ENCODE results near the gene NHLRC4.

The NHLRC4 gene

DNA sequence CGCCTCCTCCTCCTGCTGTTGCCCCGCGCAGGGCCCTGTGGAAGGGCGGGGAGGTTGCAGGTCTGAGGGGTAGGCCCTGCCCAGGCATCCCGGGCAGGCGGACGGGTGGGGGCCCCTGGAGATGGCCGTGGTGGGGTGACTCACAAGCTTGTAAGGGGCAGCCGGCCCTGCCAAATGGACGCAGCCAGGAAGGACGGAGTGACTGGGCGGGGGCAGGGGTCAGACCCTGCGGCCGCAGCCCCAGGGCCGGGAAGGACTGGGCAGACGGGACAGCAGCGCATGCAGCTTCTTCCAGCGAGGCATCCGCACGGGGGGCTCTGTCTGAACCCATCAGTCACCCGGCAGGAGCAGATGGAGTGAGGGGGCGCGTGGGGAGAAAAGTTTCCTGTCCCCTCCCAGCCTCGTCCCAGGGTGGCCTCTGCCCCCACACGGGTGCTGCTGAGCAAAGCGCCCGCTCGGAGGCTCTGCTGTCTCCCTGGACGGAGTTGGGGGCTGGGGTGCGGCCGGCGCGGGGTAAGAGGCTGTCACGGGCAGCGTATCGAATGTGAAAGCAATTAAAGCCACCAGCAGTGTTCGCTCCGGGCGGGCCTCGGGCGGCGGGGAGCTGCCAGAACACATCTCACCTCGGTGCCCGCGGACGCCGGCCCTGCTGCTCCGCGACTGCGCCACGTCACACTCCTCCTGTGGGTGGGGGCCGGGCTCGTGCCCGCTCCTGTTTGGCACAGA, 12.0 kb upstream of the NHLRC4 start:
- no peak for DNase-seq

DNA sequence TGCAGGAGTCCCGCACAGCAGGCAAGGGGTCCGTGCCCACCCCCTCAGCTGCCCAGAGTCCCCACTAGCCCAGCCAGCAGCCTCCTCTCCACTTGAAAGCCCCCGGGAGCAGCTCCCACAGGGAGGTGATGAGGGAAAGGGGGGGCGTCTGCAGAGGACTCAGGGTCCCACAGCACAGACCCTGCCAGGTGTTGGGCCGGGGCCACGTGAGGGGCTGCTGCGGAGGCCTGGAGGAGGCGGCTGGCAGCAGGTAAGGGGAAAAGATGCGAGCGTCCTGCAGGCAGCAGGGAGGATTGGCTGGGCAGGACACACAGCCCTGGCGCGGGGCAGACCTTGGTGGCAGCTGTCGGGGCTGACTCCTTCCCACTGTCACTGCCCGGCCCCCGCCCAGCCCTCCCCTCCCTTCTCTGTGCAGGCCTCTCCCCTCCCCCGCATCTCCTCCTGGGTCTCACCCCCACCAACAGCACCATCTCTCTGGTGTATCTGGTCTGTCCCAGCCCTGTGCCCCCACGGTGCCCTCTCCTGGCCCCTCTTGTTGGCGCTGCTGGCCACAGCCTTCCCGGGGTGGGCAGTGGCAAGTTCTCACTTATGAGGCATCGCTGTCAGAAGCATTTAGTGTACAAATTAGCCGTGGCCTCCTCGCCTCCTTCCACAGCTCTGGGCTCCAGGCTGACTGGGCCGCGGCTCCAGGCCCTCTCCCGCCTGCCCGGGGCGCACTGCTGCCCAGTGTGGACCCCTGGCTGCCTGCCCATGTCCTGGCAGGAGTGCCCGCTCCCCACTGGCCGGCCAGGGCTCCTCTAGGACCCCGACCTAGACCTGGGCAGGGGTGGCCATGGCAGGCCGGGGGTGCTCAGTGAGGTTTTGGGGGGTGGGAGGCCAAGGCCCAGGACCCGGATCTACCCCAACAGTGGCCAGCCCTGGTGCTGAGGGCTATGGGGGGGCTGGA, 11.0 kb upstream of the NHLRC4 start:
- no peak for DNase-seq

DNA sequence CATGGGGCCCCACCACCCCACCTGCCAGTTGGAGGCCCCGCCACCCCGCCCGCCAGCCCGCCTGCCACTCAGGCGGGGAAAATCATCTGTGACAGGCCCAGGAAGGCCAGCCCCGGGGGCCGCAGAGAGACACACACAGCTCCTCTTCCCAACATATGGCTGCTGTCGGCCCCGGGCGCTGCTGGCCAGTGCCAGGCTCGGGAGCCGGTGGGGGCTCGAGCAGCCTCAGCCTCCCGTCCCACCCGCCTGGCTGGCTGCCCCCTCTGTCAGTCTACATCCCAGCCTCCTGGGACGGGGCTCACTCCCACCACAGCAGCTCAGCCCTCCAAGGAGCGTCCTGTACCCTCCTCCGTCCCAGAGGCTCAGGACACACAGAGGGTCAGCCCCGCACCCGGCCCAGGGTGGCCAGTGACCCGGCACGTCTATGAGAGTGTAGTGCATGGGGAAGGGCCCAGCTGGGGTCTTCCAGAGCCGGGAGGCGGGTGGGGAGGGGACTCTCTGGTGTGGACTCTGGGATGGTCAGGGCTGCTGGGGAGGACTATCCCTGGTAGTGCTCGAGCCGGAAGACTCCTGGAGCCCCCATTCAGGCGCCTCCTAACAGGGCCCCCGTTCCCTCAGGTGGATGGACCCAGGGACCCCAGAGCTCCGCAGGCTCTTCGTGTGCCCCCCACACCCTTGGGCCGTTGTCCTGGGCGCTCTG, 10.2 kb upstream of the NHLRC4 start:
- no peak for DNase-seq

DNA sequence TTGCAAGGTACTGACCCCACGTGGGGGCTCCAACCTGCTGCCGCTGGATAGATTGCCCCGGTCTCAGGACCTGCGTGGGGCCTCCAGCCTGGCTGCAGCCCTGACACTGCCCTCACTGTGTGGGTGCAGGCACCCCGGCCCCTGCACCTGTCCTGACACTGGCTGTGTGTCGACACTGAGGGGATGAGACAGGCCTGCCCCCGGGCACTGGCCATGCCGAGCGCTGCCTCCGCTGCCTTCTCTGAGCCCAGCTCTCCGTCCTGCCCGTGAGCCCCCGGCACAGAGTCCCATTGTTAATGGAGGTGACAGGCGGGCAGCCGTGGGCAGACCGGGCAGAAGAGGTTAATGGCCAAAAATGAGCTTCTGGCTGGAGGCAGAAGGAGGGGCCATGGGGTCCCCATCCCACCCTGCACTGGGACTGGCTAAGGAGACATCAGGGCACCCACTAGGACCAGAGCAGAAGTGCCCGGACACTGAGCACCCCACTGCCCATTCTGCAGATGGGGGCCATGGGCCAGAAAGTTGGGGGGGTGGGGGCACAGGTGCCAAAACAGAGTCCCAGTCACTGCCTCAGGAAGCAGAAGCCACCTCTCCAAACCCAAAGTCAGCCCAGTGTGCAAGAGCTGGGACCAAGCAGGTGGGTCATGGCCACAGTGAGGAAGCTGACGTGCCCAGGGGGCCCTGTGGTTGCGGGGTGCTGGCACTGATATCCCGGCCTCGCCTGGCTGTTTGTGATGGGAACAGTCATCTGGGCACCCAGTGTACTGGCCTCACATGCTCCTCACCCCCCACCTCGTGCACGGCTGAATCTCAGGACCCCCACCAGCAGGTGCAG, 9.1 kb upstream of the NHLRC4 start:
- DNase-seq: no peak

DNA sequence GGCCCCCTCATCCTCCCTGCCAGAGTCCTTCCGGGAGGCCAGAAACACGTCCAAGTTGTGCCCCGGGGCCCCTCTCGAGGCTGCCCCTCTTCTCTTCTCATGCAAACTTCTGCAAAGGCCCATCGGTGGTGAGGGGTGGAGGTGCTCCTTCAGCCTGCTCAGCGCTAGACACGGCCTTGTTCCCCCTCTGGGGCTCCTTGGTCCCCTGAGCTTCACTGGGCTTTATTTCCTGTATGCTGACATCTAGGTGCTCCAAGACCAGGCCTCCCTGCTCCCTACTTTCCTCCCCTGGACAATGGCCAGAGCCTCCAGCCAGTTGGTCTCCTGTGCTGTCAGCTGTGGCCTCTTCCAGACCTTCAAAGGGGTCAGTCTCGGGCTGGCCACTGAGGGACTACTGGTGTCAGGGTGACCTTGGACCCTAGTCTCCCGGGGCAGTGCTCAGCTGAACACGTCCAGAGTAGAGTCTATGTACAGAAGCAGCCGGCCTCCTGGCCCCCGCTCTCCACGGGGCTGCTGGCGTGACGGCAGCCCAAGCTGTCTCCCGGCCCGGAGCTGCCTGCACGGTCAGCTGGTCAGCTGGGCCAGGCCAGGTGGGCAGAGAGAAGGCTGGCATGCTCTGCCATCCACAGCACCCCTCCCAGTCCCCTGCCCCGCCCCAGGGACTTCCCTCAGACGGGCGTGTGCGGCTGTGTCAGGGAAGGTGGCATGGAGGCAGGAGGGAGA, 8.3 kb upstream of the NHLRC4 start:
- no peak for DNase-seq

DNA sequence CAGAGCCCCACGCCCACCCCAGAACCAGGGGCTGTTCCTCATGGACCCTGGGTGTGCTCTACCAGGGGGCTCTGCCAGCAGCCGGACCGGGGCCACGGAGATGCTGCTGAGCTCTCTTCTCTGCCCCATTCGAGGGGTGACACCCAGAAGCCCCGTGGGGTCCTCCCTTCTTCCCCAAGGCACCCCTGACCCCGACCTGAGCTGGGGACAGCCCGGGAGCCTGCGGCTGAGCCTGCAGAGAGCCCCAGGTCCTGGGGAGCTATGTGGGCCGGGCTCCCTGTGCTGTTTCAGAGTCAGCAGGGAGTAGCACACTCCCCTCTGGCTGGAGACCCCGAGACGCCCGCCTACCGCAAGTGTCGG, 7.8 kb upstream of the NHLRC4 start:
- DNase-seq: no peak

DNA sequence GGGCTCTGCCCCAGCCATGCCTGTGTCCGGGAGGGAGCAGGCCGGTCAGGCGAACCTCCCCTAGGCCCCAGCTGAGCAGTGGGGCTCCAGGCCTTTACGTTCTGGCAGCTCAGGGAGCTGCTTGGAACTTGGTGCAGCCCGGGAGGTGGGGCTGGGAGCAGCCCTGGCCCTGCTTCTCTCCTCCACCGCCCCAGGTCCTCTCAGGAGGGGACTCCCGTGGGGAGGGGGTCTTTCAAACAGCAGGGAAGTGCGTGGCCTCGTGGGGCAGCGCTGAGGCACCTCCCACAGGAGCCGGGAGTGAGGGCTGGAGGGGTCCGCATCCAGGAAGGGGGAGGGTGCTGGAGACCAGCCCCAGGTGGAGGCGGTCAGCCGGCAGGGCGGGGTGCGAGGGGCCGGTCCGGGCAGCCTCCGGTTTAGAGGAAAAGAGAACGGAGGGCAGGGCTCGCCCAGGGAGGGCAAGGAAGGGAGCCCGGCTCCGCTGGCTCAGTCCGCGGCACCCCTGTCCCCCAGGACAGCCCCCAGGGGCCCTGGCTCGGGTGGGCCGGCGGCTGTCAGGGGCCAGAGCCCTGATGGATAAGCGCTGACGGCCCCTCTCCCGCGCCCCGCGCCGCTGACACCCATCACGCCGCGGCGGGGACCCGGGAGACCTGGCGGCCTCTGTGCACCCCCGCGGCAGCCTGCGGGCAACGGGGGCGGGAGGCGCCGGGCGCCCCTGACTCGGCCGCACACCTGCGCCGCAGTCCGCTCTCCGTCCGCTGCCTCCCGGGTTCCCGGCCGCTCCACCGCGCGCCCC, 7.2 kb upstream of the NHLRC4 start:
- DNase-seq: no peak

DNA sequence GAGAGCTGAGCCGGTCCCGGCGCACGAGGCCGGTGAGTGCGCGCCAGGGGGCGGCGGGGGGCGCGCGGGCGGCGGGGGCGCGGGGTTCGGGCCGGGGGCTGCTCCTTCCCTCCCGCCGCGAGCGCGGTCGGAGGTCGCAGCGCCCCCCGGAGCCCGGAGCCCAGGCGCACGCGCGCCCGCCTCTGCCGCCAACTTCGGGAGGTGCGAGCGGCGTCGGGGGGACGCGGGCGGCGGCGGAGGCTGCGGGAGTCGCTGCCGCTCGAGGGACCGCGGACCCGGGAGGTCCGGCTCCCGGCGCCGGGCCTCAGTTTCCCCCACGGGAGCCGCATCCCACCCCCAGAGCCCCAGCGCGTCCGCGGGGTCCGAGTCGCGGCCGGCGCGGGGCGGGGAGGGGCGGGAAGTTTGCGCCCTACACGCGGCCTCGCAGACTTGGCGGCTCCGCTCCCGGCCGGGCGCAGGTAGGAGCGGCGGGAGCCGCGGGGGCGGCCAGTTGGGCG, 6.6 kb upstream of the NHLRC4 start, which contains the start of gene PRR35:
TSS of gene PRR35 (plus strand) at position 191 of the 497 bp plus-strand sequence. CDS start 2,901 bp downstream, outside the sequence.
- no peak for DNase-seq

DNA sequence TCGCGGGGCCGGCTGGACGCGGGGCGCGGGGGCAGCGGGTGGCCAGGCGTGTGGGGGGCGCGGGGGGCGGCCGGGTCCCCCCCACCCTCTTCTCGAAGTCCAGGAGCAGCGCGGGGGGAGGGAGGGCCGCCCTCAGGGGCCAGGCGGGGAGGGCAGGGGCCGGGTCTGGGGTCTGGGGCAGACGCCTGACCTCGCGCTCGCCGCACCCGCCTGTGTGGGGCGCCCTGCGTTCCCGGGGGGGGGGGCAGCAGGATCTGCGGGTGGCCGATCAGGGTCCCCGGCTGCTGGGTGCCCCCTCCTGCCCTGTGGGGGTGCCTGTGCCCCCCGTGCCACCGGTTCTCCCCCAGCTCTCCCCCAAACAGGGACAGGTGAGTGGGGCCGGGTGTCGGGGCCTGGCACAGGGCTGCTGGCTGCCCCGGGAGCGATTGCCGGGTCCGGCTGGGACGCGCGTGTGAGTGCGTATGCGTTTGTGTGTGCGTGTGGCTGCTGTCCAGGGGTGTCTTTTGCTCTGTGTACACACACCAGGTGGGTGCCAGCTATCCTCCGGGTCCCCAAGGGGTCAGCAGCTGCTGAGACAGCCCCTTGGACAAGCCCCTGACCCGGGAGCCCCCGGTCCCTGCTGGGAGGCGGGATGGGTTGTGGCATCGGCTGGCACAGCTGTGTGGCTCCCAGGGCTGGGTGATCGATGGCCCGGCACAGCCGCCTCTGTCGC, 5.9 kb upstream of the NHLRC4 start:
- no peak for DNase-seq

DNA sequence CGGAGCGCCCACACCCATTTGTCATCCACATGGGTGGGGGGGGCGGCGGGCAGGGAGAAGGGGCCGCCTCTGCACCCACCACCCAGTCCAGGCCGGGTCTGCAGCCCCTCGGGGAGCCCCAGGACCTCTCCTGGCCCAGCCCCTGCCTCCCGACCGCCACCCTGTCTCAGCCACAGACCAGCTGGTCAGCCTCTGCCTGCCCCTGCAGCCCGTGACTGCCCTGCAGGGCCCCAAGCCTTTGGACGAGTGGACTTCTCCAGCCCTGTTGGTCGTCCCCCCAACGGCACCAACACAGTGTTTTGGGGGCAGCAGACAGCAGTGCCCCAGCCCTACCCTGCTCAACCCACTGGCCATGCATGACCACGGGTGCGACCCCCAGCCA, 5.4 kb upstream of the NHLRC4 start:
- no peak for DNase-seq

DNA sequence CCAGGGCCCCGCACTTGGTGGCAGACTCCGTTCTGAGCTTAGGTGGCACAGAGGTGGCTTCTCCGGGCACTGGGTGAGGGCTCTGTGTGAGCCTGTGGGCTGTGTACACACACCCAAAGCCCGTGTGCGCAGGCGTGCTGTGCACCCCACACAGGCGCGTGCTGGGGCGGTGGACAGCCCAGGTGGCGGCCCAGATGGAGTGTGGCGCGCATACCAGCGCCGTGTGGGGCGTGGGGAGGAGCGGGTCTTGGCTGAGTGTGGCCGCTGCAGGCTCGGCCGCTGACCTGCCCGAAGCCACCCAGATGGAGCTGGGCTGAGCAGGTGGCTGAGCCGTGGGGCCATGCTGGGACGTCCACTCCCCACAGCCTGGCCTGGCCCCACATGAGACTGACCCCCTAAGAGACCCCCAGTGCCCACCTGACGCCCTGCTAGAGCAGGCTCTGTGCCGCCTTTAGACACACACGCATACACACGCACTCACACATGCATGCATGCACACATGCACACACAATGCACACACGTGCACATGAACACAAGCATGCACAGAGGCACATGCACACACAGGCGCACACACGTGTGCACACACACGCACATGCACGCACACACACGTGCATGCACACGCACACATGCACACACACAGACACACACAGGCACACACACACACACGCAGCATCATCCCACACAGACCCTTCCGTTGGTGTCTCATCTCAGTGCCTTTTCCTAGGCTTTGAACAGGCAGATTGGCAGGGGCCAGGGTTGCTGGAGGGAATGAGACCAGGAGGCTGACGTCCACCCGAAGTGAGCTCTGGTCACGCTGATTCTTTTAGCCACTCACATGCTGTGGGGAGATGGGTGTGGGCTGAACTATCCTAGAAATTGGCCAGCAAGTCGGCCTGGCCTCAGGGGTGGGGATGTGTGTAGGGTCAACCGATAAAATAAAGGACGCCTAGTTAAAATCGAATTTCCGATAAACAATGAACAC, 4.6 kb upstream of the NHLRC4 start:
- DNase-seq: no peak

DNA sequence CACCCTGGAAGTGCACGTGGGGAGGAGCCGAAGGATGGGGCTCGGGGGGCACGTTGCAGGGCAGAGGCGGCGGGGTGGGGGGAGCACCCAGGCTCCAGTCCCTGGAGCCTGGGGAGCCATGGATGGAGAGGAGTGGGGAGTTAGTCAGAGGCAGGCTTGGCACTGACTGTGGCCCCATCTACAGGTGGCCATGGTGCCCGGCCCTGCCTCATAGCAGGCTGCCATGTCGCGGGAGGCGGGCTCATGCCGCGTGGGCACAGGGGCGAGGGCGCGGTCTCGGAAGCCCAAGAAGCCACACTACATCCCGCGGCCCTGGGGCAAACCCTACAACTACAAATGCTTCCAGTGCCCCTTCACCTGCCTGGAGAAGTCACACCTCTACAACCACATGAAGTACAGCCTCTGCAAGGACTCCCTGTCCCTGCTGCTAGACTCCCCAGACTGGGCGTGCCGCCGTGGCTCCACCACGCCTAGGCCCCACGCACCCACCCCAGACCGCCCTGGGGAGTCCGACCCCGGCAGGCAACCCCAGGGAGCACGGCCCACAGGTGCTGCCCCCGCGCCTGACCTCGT, 3.6 kb upstream of the NHLRC4 start:
- DNase-seq: no peak

DNA sequence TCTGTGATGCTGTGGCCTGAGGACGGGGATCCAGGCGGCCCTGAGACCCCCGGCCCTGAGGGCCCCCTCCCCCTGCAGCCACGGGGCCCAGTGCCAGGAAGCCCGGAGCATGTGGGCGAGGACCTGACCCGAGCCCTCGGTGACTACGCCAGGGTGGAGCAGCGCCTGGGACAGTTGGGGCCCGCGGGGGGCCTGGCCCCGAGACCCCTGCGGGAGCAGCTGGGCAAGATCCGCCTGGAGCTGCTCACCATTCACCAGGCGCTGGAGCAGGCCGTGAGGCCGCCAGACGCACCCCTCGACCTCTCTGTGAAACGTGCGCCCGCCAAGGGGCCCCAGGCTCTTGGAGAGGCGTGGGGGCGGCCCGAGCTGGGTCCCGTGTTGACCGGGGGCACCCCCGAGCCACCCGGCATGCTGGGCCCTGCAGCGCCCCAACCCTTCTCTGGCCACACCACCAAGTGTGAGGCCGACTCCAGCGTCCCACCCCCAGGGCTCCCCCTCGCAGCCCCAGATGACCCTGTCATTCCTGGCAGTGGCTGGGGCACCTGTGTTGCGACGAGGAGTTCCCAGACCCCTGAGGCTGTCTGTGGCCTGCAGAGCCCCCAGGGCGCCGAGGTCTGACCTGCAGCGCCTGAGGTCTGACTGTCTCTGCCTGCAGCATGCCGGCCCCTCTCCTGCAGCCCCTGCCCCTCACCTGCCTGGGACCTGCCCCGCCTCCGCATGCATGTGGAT, 2.0 kb upstream of the NHLRC4 start:
- DNase-seq: no peak

DNA sequence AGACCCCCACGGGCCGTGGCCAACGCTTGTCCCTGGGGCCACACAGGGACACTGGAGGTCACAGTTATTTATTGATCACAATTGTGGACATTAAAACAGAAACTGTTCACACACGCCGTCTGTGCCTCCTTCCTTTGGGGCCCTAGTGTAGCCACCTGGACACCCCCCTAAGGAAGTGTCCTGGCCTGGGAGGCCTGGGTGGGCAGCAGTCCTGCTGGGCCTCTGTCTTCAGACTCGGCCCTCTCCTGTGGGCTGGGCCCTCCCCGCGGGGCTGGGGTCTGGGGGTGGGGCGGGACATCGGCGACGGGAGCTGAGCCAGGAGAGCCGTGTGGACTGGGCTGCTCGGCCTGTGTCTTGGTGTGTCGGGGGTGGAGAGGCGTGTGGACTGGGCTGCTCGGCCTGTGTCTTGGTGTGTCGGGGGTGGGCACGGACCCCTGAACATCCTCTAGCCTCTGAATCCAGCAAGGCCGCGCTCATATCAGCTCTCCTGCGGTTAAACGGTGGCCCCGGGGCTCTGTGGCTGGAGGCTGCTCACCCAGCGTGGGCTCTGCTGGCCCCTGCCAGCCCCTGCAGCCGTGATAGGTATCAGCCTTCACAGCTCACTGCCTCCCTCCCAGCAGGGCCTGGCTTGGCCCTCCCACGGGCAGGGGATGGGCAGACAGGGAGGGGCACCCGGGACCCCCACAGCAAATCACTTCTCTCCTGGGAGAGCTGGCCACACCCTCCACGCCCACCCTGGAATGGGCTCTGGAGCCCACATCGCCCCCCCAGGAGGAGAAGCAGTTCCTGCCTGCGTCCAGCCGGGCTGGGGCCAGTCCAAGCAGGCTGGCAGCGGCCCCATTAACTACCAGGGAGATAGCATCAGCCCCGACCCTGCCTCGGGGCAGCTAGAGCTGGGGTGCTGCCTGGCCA, 1.1 kb upstream of the NHLRC4 start:
- no peak for DNase-seq

DNA sequence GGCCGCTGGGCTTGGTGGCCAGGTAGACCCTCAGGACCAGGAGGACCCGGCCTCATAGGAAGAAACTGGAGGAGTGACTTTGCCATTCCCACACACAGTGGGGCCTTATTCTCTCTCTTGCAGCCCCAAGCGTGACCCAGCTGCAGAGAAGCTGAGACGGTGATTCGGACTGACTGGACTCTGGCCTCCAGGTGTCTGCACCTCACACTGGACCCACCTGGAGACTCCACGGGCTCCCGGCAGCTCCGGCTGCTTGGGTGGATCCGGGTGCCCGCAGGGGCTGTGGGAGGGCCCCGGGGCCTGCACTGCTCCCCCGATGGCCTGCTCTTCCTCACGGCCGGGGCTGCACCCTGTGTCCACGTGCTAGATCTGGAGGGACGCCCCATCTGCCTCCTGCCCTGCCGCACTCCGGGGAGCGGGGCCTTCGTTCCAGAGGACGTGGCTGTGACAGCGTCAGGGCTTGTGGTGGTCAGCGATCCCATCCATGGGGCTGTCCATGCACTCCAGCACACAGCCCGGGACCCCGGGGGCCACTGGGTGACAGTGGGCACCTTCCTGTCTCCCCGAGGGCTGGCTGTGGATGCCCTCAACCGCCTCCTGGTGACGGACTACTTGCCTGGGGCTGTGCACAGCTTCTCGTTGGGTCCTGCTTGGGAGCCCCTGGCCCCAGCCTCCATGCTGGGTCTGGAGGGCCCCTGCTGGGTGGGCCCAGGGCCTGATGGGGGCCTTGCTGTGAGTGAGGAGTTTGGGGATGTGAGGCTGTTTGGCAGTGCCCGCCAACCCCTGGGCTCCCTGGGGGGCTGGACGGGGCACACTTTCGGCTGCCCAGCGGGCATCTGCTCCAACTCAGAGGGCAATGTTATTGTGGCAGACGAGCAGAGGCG, 810 bp downstream of the NHLRC4 start:
- no peak for DNase-seq

Data from NK-92 treated with Interleukin-12 subunit alpha and Interleukin-12 subunit beta, amount 100 ng/mL, for 24 hours (cell line).